Activated CD4-positive, alpha-beta T cell treated with anti-CD3 and anti-CD28 coated beads for 48 hours (primary cell): Measurements from ENCODE around the gene GALNT13.

Source experiments
- DNase-seq: peaks from one replicate; pipeline ENCODE4 v3.0.0-alpha.2; 2020

GALNT13 gene

DNA sequence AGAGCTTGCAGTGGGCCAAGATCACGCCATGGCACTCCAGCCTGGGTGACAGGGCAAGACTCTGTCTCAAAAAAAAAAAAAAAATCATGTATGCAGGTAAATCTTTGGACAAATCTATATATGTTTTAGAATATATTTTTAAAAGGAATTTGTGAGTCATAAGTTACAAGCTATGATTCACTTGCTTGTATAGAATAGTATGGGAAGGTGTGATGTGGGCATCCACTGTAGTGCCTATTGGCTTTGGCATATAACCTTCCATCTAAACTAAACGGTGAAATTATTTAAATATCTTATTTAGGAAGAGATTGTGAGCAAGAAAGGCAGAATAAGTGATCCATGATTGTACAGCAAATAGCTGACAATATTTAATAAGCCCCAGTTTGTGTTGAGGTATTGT, 261.1 kb downstream of the GALNT13 start:
- DNase-seq, result no peak

DNA sequence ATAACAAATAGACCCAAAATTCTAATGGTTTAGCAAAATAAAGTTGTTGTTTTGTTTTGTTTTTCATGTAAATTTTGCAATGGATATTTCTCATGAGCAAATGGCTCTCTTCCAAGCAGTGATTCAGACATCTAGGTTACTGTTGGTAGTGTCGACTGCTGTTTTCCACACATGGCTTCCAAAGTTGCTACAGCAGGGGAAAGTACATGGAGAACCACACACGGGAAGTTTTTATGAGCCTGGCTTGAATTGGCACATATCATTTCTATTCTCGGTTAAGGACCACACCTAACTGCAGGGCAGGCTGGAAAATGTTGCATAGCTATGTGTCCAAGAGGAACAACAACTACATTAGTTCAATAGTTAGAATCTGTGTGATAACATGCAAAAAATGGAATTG, 262.1 kb downstream of the GALNT13 start:
- no peak for DNase-seq

GRCh38 chr2:154140249-154141025, 268.7 kb downstream of the GALNT13 start:
- no peak for DNase-seq

- no peak for DNase-seq
These were observed 270.8 kb downstream of the GALNT13 start for GRCh38 chr2:154142480-154142879.

DNA sequence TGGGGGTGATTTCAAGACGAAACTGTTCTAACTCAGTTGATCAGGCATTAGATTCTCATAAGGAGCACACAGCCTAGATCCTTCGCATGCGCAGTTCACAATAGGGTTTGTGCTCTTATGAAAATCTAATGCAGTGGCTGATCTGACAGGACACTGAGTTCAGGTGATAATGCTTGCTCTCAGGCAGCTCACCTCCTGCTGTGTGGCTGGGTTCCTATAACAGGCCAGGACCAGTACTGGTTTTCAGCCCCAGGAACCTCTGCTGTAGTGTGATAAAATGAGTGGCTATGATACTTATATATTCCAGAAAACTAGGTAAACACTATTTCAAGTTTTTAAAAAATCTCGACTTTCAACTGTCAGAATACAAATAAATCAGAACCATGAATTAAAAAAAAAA, 271.4 kb downstream of the GALNT13 start:
- DNase-seq, result no peak

DNA sequence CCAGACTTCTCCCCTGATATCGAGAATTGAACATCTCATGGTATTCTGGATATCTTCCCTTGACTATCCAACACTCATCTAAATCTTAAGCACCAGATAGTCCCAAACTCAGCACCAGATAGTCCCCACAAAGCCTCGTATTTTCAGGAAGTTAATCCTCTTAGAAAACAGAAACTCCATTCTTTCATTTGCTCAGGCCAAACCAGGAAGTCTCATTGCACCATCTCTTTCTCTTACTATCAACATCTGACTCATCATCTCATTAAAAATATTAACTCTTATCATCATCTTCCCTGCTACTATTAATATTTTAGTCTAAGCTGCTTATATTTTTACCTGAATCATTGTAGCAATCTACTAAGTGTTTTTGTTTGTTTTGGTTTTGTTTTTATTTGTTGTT, 286.4 kb downstream of the GALNT13 start:
- no peak for DNase-seq

GRCh38 chr2:154161286-154161685, 289.6 kb downstream of the GALNT13 start:
- no peak for DNase-seq

DNA sequence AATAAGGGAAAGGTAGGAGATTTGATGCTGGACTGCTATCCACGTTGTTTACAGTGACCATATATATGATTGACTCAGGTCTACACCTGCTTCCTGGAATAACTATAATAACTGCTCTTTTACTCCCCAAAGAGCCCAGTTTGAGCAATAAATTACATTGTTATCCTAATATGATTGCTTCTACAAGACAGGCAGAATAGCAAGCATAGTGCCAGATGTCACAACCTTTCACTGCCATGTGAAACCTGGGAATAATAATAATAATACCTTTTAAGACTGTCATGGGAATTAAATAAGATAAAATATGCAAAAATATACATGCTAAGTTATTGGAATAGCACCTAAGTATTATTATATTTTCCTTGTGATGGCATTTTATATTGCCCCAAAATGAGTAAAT, 298.7 kb downstream of the GALNT13 start:
- no peak for DNase-seq

DNA sequence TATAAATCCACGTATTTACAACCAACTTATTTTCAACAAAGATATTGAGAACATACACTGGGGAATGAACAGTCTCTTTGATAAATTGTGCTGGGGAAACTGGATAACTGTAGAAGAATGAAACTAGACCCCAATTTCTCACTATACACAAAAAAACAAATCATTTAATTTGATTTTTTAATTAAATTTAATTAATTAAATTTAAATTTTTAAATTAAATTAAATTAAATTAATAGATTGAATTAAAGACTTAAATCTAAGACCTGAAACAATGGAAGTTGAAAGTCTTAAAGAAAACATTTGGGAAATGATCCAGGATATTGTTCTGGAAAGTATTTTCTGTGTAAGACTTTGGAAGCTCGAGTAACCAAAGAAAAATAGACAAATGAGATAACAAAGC, 301.4 kb downstream of the GALNT13 start:
- no peak for DNase-seq

DNA sequence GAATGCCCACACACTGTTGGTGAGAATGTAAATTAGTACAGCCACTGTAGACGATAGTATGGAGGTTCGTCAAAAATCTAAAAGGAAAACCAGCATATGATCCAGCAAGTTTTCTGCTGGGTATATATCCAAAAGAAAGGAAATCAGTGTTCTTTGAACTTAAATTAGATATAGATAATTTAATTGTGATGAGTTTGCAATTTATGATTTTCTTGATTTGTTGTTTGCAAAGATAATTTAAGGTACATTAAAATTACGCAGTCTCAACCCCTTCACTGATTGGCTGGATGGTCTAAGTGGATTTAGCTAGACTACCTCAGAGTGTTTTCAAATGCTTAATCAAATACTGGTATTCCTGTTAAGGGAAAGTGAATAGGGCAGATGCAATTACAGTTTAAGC, 302.2 kb downstream of the GALNT13 start:
- no peak for DNase-seq

- DNase-seq, result no peak
These were observed 310.3 kb downstream of the GALNT13 start for GRCh38 chr2:154182008-154182407.

- DNase-seq, result no peak
These were observed 316.2 kb downstream of the GALNT13 start for GRCh38 chr2:154187948-154188347.

DNA sequence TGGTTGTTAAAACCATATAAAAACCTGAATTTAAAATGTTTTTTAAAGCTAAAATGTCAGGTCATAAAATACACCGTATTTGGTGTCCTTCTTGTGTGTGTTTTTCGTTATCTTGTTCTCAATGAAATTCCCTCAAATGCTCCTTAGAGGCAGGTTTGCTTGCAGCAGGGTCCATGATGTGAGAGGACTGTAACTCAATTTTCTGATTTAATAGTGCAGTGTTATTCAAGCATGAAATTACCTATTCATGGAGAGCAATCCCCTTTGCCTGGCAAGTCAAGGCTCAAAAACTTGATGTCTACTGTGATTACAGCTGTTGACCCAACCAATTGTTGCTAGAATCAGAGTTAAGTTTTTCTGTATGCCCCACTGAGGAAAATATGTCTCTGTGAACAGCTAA, 318.2 kb downstream of the GALNT13 start:
- no peak for DNase-seq

- no peak for DNase-seq
These were observed 321.5 kb downstream of the GALNT13 start for GRCh38 chr2:154193246-154193645.

DNA sequence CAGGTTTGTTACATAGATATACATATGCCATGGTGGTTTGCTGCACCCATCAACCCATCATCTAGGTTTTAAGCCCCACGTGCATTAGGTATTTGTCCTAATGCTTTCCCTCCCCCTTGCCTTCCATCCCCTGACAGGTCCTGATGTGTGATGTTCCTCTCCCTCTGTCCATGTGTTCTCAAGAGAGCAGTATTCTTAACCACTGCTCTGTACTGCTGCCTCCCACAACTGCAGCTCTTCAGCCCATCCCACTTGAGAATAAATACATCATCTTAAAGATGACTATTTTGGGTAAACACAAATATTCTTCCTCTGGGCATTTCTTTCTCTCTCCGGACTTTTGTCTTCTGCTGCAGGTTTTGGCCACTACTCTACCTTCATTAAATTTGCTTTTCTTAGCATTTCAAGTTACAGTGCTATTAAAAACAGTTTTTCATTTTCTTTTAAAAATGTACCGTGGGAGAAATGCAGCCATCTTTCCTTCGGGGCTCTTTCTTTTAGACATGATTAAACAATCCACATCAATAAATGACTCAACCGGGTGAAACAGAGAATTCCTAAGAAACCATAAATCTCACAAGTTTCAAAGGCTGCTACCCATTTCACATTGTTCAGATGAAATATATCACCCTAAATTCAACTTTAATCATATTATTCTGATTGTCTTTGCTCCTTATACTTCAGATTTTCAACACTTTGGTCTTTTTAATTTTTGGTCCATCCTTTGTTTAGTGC, 323.4 kb downstream of the GALNT13 start:
- no peak for DNase-seq

- no peak for DNase-seq
These were observed 324.0 kb downstream of the GALNT13 start for GRCh38 chr2:154195644-154196195.

DNA sequence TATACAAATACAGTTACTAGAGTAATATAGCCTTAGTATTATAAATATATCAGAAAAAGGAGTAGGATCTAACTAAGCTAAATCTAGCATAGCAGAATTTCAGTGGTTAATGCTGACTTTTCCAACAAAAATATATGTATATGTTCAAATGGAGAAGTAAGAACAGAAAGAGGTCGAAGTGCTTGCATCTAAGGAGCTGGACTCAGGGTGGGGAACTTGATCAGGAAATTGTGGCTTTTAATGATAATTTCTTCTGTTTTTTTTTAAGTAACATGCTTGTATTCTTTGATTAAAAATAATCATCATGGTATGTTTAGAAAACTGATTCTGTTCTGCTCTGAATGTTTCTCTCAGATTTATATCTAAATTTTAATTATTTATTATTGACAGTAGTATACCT, 327.1 kb downstream of the GALNT13 start:
- no peak for DNase-seq

GRCh38 chr2:154203206-154203605, 331.5 kb downstream of the GALNT13 start:
- no peak for DNase-seq

DNA sequence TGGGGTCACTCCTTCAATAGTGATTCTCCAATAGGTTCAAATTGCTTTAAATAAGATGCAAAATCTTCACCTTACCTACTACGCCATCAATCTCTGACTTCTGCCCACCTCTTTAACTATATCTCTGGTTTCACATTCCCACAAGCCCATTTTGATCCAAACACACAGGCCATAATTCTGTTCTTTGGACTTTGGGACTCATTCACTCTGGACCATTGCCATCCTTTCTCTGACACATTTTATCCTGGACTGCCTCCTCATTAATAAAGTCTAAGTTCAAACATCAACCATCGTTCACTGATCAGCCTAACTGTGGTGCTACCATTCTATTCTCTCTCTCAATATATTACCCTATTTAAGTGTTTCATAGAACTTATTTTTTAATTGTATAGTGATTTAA, 332.2 kb downstream of the GALNT13 start:
- DNase-seq, result no peak

GRCh38 chr2:154207288-154208047, 335.7 kb downstream of the GALNT13 start:
- DNase-seq, result no peak

DNA sequence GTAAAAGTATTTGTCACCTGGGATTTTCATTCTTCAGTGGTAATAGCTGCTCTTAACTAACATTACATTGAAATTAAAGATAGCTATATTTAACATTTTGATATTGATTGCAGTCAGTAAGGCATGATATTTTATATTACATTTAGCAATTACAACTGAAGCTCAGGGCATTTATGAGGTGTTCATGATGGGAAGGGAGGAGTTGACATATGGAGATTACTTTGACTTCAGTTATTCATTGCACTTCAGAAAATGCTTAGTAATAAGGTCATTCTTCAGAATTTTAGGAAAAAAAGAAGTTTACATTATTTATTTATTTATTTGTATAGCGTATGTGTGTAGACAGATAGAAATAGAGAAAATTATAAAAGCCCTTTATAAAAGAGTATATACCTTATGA, 352.0 kb downstream of the GALNT13 start:
- no peak for DNase-seq

GRCh38 chr2:154226931-154227330, 355.2 kb downstream of the GALNT13 start:
- no peak for DNase-seq

DNA sequence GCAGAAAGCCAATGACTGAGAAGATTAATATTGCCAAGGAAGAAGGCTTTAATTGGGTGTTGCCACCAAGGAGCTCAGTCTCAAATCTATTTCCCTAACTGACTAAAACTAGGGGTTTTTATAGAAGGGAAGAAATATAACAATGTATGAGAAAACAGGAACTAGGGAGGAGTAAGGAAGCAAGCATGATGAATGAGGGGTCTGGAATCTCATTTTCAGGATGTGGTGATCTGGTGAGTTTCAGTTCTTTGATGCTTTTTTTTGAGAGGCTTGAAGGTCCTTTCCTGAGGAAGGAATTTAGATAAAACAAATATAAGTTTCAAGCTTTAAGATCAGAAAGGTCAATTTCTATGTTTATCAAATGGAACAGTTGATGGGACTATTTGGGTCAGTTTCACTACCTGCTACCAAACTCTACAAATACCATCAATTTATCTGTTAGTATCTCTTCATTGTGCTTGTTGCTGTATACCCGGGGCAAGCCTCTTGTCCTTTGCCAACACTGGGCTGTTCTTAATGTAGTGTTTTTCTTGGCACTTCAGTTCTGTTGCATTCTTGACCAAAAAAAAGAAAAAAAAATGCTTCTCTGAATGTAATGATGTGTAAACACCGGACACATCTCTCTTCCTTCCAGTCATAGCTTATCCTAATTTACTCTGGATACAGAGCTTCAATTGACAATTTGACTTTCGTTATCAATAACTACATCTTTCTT, 357.0 kb downstream of the GALNT13 start:
- DNase-seq, result no peak
